HEK293 (cell line): ENCODE data around the gene FNIP1.

Experiments used
- CTCF ChIA-PET: fragments of 350-600 bp; formaldehyde crosslinking; extraction: SDS; loops from one replicate; lab custom pipeline; 2021; ENCODE audit warnings: antibody characterized with exemption; lab: Yijun Ruan, JAX
- POLR2A ChIA-PET: fragments of 300-600 bp; formaldehyde crosslinking; extraction: SDS; loops from one replicate; lab custom pipeline; 2020; ENCODE audit warnings: antibody characterized with exemption, inconsistent platforms; lab: Yijun Ruan, JAX
- H3K27ac ChIP-seq: fragments of 200-500 bp; sonication (Bioruptor generic); 2 replicates; pipeline ENCODE4 v1.5.1; 2014; ENCODE audit warnings: low read depth, low read length, control low read depth, inconsistent platforms; ENCODE audit errors: extremely low read depth
- H3K36me3 ChIP-seq, 2 experiments: fragments of 200-500 bp in 1 of 2; sonication (Bioruptor generic) in 1 of 2; 1 replicate in 1 of 2; 2 replicates in 1 of 2; pipeline ENCODE4 v1.5.1; 2014 to 2017; ENCODE audit warnings: inconsistent platforms in 2 of 2, low read length in 2 of 2; ENCODE audit not compliant: control insufficient read depth in 2 of 2, insufficient read depth in 1 of 2
- H3K4me1 ChIP-seq: fragments of 200-500 bp; sonication (Bioruptor generic); 2 replicates; pipeline ENCODE4 v1.5.1; 2014; ENCODE audit warnings: mild to moderate bottlenecking, low read length, inconsistent platforms; ENCODE audit not compliant: control insufficient read depth, insufficient read depth
- H3K4me3 ChIP-seq: 2 replicates; pipeline ENCODE4 v1.5.1; 2011; ENCODE audit warnings: low read depth, mild to moderate bottlenecking, control low read depth, low read length, moderate library complexity
- H3K9me3 ChIP-seq: fragments of 200-500 bp; sonication (Bioruptor generic); 2 replicates; pipeline ENCODE4 v1.5.1; 2014; ENCODE audit warnings: low read depth, low read length, inconsistent platforms; ENCODE audit not compliant: control insufficient read depth, insufficient read depth
- KLF1 ChIP-seq: fragments of 450-650 bp; formaldehyde crosslinking; IDR thresholded peaks from 2 replicates; pipeline ENCODE4 v1.5.1; 2016; ENCODE audit warnings: missing biosample characterization, missing genetic modification characterization
- KLF10 ChIP-seq: fragments of 450-650 bp; IDR thresholded peaks from 2 replicates; pipeline ENCODE4 v1.5.1; 2018; ENCODE audit warnings: missing biosample characterization, mild to moderate bottlenecking, missing genetic modification characterization
- SCRT1 ChIP-seq: fragments of 450-650 bp; formaldehyde crosslinking; IDR thresholded peaks from 2 replicates; pipeline ENCODE4 v1.5.1; 2016; ENCODE audit warnings: missing biosample characterization, missing genetic modification characterization, borderline replicate concordance
- ZNF138 ChIP-seq: fragments of 450-650 bp; formaldehyde crosslinking; IDR thresholded peaks from 2 replicates; pipeline ENCODE4 v1.5.1; 2016; ENCODE audit warnings: missing biosample characterization, missing genetic modification characterization, borderline replicate concordance
- ZNF146 ChIP-seq: fragments of 450-650 bp; formaldehyde crosslinking; IDR thresholded peaks from 2 replicates; pipeline ENCODE4 v1.5.1; 2016; ENCODE audit warnings: missing biosample characterization, missing genetic modification characterization
- ZNF18 ChIP-seq: fragments of 450-650 bp; formaldehyde crosslinking; IDR thresholded peaks from 2 replicates; pipeline ENCODE4 v1.5.1; 2016; ENCODE audit warnings: missing biosample characterization, missing genetic modification characterization
- ZNF274 ChIP-seq, 2 experiments: fragments of 200-500 bp in 1 of 2; fragments of 450-650 bp in 1 of 2; sonication (Bioruptor generic) in 1 of 2; formaldehyde crosslinking in 1 of 2; IDR thresholded peaks; 2 replicates each; pipeline versions ENCODE4 v1.5.1 to v1.6.1; 2014 to 2016; ENCODE audit warnings: borderline replicate concordance in 1 of 2, inconsistent platforms in 1 of 2, low read length in 1 of 2, missing biosample characterization in 1 of 2, missing genetic modification characterization in 1 of 2
- ZNF324 ChIP-seq: fragments of 450-650 bp; formaldehyde crosslinking; IDR thresholded peaks from 2 replicates; pipeline ENCODE4 v1.5.1; 2016; ENCODE audit warnings: missing biosample characterization, missing genetic modification characterization
- ZNF366 ChIP-seq: fragments of 450-650 bp; formaldehyde crosslinking; conservative IDR thresholded peaks from 2 replicates; pipeline ENCODE4 v1.5.1; 2016; ENCODE audit warnings: missing biosample characterization, missing genetic modification characterization
- ZNF514 ChIP-seq: fragments of 450-650 bp; formaldehyde crosslinking; IDR thresholded peaks from 2 replicates; pipeline ENCODE4 v1.5.1; 2016; ENCODE audit warnings: missing biosample characterization, missing genetic modification characterization
- ZNF555 ChIP-seq: fragments of 450-650 bp; formaldehyde crosslinking; conservative IDR thresholded peaks from 2 replicates; pipeline ENCODE4 v1.5.1; 2017; ENCODE audit warnings: missing biosample characterization, mild to moderate bottlenecking, missing genetic modification characterization, inconsistent platforms
- ZNF626 ChIP-seq: fragments of 450-650 bp; sonication (Bioruptor Pico); formaldehyde crosslinking; IDR thresholded peaks from 2 replicates; pipeline ENCODE4 v1.5.1; 2018; ENCODE audit warnings: missing biosample characterization, missing genetic modification characterization, inconsistent platforms
- ZNF785 ChIP-seq: fragments of 450-650 bp; formaldehyde crosslinking; IDR thresholded peaks from 2 replicates; pipeline ENCODE4 v1.5.1; 2016; ENCODE audit warnings: missing biosample characterization, missing genetic modification characterization
- ZXDB ChIP-seq: fragments of 450-650 bp; formaldehyde crosslinking; IDR thresholded peaks from 2 replicates; pipeline ENCODE4 v1.5.1; 2016; ENCODE audit warnings: missing biosample characterization, missing genetic modification characterization
- TF ChIP-seq, protein P1 (sequence below): fragments of 450-650 bp; formaldehyde crosslinking; IDR thresholded peaks from 2 replicates; pipeline ENCODE4 v1.5.1; 2017; ENCODE audit warnings: missing biosample characterization, missing genetic modification characterization
- TF ChIP-seq, protein P2 (sequence below): fragments of 450-650 bp; formaldehyde crosslinking; IDR thresholded peaks from 2 replicates; pipeline ENCODE4 v1.5.1; 2016; ENCODE audit warnings: missing biosample characterization, missing genetic modification characterization
- TF ChIP-seq, protein P3 (sequence below): fragments of 450-650 bp; formaldehyde crosslinking; IDR thresholded peaks from 2 replicates; pipeline ENCODE4 v1.5.1; 2016; ENCODE audit warnings: missing biosample characterization, missing genetic modification characterization

The FNIP1 gene

DNA sequence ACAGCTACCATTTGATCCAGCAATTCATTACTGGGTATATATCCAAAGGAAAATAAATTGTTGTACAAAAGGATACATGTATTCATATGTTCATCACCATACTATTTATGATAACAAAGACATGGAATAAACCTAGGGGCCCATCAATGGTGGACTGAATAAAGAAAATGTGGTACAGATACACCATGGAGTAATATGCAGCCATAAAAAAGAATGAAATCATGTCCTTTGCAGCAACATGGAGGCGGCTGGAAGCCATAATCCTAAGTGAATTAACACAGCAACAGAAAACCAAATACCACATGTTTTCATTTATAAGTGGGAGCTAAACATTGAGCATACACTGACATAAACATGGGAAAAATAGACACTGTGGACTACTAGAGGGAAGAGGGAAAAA is 37.1 kb downstream of the FNIP1 start:
- H3K36me3 ChIP-seq: no peaks in the 10 kb centered on the region
- TF ChIP-seq ZNF324 (tag by site-specific recombination): no peak
- peak; percentile 93 for TF ChIP-seq ZNF146 (tag by site-specific recombination)
- H3K4me1 ChIP-seq: peaks cover 8% of the 10 kb centered on the region
- H3K9me3 ChIP-seq: no peaks in the 10 kb centered on the region
- H3K27ac ChIP-seq: no peak overlapping the region
- ChIA-PET CTCF (no interaction called here), POLR2A (no interaction called here)
- no peak overlapping the region for H3K4me3 ChIP-seq

- peaks cover 8% of the 10 kb centered on the region for H3K4me1 ChIP-seq
- H3K4me3 ChIP-seq: no peak overlapping the region
- POLR2A ChIA-PET: no interaction called here
- no peak overlapping the region for H3K27ac ChIP-seq
- CTCF ChIA-PET: no interaction called here
- TF ChIP-seq KLF10 (tag by site-specific recombination) (no peak), ZNF138 (tag by site-specific recombination) (no peak), ZXDB (tag by site-specific recombination) (no peak), ZNF626 (tag by site-specific recombination) (no peak), ZNF785 (tag by site-specific recombination) (no peak), ZNF18 (no peak), ZNF366 (tag by site-specific recombination) (0 out of 2 replicates have a peak, but pooled peaks have one; percentile 22), ZNF514 (tag by site-specific recombination) (no peak), SCRT1 (tag by site-specific recombination) (no peak)
- TF ChIP-seq, protein P1, sequence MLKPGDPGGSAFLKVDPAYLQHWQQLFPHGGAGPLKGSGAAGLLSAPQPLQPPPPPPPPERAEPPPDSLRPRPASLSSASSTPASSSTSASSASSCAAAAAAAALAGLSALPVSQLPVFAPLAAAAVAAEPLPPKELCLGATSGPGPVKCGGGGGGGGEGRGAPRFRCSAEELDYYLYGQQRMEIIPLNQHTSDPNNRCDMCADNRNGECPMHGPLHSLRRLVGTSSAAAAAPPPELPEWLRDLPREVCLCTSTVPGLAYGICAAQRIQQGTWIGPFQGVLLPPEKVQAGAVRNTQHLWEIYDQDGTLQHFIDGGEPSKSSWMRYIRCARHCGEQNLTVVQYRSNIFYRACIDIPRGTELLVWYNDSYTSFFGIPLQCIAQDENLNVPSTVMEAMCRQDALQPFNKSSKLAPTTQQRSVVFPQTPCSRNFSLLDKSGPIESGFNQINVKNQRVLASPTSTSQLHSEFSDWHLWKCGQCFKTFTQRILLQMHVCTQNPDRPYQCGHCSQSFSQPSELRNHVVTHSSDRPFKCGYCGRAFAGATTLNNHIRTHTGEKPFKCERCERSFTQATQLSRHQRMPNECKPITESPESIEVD (tag by site-specific recombination): 0 out of 2 replicates have a peak, but pooled peaks have one; percentile 41
- TF ChIP-seq, protein P2, sequence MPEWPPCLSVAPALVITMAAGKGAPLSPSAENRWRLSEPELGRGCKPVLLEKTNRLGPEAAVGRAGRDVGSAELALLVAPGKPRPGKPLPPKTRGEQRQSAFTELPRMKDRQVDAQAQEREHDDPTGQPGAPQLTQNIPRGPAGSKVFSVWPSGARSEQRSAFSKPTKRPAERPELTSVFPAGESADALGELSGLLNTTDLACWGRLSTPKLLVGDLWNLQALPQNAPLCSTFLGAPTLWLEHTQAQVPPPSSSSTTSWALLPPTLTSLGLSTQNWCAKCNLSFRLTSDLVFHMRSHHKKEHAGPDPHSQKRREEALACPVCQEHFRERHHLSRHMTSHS (tag by site-specific recombination): no peak
- H3K36me3 ChIP-seq: no peaks in the 10 kb centered on the region
- no peaks in the 10 kb centered on the region for H3K9me3 ChIP-seq
Measured at GRCh38 chr5:131758520-131758900, 38.3 kb downstream of the FNIP1 start.

DNA sequence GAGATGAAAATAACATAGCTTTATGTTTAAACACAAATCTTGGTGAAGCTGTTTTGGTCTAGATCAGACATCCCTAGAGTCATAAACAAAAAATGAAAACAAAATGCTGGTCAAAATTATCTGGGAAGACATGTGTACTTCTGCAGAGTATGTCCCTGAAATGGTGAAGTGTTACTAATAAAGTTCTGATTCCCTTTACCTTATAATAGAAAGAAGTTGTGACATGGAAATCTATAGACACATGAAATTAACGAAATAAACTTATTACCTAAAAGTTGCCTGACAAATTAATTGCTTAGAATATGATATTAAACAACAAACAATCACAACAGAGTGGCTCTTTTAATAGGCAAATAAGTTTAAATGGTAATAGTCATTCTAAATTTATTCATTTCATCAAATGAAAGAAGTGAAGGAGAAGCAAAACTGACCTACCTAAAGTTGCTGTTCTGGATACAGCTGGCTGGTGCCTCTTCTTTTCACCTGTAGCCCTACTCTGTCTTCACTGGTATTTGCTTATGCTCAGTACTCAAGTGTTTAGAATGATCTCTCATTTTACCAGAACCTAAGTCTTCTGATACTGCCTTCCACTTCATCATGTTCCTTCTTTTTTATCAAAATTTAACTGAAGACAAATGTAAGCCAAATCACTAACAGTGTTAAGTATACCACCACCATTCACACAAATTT is 38.8 kb downstream of the FNIP1 start:
- ChIA-PET POLR2A (no interaction called here), CTCF (no interaction called here)
- Histone ChIP-seq H3K27ac (no peak overlapping the region), H3K36me3 (no peaks in the 10 kb centered on the region)
- TF ChIP-seq, protein P3, sequence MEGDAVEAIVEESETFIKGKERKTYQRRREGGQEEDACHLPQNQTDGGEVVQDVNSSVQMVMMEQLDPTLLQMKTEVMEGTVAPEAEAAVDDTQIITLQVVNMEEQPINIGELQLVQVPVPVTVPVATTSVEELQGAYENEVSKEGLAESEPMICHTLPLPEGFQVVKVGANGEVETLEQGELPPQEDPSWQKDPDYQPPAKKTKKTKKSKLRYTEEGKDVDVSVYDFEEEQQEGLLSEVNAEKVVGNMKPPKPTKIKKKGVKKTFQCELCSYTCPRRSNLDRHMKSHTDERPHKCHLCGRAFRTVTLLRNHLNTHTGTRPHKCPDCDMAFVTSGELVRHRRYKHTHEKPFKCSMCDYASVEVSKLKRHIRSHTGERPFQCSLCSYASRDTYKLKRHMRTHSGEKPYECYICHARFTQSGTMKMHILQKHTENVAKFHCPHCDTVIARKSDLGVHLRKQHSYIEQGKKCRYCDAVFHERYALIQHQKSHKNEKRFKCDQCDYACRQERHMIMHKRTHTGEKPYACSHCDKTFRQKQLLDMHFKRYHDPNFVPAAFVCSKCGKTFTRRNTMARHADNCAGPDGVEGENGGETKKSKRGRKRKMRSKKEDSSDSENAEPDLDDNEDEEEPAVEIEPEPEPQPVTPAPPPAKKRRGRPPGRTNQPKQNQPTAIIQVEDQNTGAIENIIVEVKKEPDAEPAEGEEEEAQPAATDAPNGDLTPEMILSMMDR: no peak
- TF ChIP-seq KLF1 (tag by site-specific recombination): no peak
- no peak for TF ChIP-seq ZNF555
- no peak for TF ChIP-seq ZNF274 (IDR thresholded peaks at IDR 0.05; ENCODE audit: low read length)
- TF ChIP-seq ZNF274 (tag by site-specific recombination; IDR thresholded peaks at IDR 0.05; ENCODE audit: borderline replicate concordance): no peak
- TF ChIP-seq, all 188 proteins: peak for 0
- Histone ChIP-seq H3K4me3 (no peak overlapping the region), H3K9me3 (no peaks in the 10 kb centered on the region), H3K4me1 (peaks cover 8% of the 10 kb centered on the region)
